Pancreas (tissue), 10 donors: ENCODE measurements around the gene KRTAP10-4. TPM values are rescaled to one million over a fixed set of nuclear protein-coding genes. Genes with fewer than 3 reads are reported as not detected.
A peak's percentile ranks its signal among the peaks of the same experiment; 100 is the strongest.

Experiments
- ATAC-seq, 4 donors: fragments of 200-7000 bp; cut with Tn5 transposase; one replicate each; pipeline versions ENCODE4 v1.8.0 to v1.9.1; 2020; ENCODE audit warnings: mild to moderate bottlenecking in 4 of 4, moderate library complexity in 4 of 4
- DNase-seq, 6 donors: peaks; one replicate each; pipeline ENCODE4 v3.0.0-alpha.2; 2020
- FAIRE-seq: peaks from 2 replicates; lab custom pipeline; 2012; peaks lifted over from hg19 to GRCh38; lab: Jason Lieb, UNC
- H3K27ac ChIP-seq, 4 donors: fragments of 200-600 bp; sonication (generic); 1 replicate in 3 of 4; 2 replicates in 1 of 4; pipeline versions ENCODE4 v1.5.0 to v1.8.0; 2020
- H3K27me3 ChIP-seq, 4 donors: fragments of 200-600 bp; one replicate each; pipeline ENCODE4 v1.8.0; 2021
- H3K36me3 ChIP-seq, 3 donors: fragments of 200-600 bp; sonication (generic) in 1 of 3; one replicate each; pipeline versions ENCODE4 v1.5.0 to v1.8.0; 2020 to 2021
- H3K4me1 ChIP-seq, 3 donors: fragments of 200-600 bp; one replicate each; pipeline ENCODE4 v1.8.0; 2021
- H3K4me3 ChIP-seq, 4 donors: fragments of 200-600 bp; sonication (generic) in 2 of 4; one replicate each; pipeline versions ENCODE4 v1.5.0 to v1.8.0; 2020 to 2021
- H3K9me3 ChIP-seq, 4 donors: fragments of 200-600 bp; one replicate each; pipeline ENCODE4 v1.8.0; 2021
- WGBS, 2 donors: extraction: QIAGEN DNeasy Blood & Tissue Kit; methylation state at CpG; one replicate each; pipeline ENCODE4 v1.1.7; 2013; 5-methylcytosine and 5-hydroxymethylcytosine counted together
- intact Hi-C, 3 donors: fragments of 100-400 bp; cut with DNase I; formaldehyde crosslinking; loops; one replicate each; pipeline versions ENCODE4 v1.11.1 to v1.14.2; 2022
- polyA plus RNA-seq, 2 donors: library from polyadenylated mRNA; stranded (reverse); fragments of 200-250 nt; gene quantifications; one replicate each; pipeline ENCODE4 v1.2.3, GENCODE V29; 2013
- total RNA-seq, 6 donors: library from RNA; stranded (reverse); fragmentation: NEBNext Ultra II Directional in 4 of 6; extraction: Animal tissue kit (Norgen Biotek cat#: 25700) in 4 of 6; gene quantifications; one replicate each; pipeline versions ENCODE4 v1.2.1 to v1.2.4, GENCODE V29; 2021 to 2023
- TF ChIP-seq, protein P1 (sequence below), 4 donors: fragments of 200-600 bp; sonication (generic) in 3 of 4; IDR thresholded peaks; one replicate each; pipeline versions ENCODE4 v1.5.0 to v1.8.0; 2021; ENCODE audit warnings: antibody characterized with exemption in 4 of 4
- donor health status: healthy with polysubstance abuse.
- donor health status: DM: no; HTN: no; CAD: no; lungs with moderate emphysema.
- donor health status: DM: no; HTN: no; CAD: no.
- donor health status: control.
- donor health status: control.
- donor health status: Bipolar disorder and iron deficiency.
- donor health status: DM: yes; HTN: yes; CAD: no.
- donor health status: DM: no; HTN: no; CAD: no.
- donor health status: DM: no; HTN: no; CAD: no.
- donor health status: DM: yes; HTN: yes; CAD: no.

The KRTAP10-4 gene
- total and polyA plus RNA-seq, 8 donors: not detected

DNA sequence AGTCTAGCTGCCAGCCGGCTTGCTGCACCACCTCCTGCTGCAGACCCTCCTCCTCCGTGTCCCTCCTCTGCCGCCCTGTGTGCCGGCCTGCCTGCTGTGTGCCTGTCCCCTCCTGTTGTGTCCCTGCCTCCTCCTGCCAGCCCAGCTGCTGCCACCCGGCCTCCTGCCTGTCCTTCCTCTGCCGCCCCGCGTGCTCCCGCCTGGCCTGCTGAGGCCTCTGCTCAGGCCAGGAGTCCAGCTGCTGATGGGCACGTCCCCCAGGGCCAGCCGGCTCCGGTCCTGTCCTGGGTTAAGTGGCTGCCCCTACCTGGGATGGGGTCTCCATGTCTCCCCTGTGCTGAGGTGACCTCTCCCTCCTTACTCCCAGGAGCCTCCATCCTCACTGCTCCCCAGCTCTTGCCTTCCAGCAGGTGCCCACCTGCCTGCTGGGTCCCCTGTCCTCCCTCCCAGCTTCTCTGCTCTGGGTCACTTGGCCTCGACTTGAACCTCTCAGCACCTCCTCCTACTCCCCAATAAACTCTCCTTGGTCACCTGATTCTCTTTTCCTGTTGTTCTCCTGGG, 39.2 kb downstream of the KRTAP10-4 start:
- Histone ChIP-seq H3K27me3 (no peaks in the 10 kb centered on the region), H3K27ac (no peak overlapping the region), H3K9me3 (no peaks in the 10 kb centered on the region), H3K4me3 (no peak overlapping the region), H3K4me1 (no peaks in the 10 kb centered on the region), H3K36me3 (no peaks in the 10 kb centered on the region)
- 72 to 83% methylated on average over 11 to 13 of the region's 13 CpGs for WGBS, 2 donors
- no peak for ATAC-seq
- TF ChIP-seq, protein P1, sequence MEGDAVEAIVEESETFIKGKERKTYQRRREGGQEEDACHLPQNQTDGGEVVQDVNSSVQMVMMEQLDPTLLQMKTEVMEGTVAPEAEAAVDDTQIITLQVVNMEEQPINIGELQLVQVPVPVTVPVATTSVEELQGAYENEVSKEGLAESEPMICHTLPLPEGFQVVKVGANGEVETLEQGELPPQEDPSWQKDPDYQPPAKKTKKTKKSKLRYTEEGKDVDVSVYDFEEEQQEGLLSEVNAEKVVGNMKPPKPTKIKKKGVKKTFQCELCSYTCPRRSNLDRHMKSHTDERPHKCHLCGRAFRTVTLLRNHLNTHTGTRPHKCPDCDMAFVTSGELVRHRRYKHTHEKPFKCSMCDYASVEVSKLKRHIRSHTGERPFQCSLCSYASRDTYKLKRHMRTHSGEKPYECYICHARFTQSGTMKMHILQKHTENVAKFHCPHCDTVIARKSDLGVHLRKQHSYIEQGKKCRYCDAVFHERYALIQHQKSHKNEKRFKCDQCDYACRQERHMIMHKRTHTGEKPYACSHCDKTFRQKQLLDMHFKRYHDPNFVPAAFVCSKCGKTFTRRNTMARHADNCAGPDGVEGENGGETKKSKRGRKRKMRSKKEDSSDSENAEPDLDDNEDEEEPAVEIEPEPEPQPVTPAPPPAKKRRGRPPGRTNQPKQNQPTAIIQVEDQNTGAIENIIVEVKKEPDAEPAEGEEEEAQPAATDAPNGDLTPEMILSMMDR (IDR thresholded peaks at IDR 0.05): no peak
- intact Hi-C loops: no loop called here
- DNase-seq: peak in 1 of 6 donors; percentile 60
- FAIRE-seq: no peak

DNA sequence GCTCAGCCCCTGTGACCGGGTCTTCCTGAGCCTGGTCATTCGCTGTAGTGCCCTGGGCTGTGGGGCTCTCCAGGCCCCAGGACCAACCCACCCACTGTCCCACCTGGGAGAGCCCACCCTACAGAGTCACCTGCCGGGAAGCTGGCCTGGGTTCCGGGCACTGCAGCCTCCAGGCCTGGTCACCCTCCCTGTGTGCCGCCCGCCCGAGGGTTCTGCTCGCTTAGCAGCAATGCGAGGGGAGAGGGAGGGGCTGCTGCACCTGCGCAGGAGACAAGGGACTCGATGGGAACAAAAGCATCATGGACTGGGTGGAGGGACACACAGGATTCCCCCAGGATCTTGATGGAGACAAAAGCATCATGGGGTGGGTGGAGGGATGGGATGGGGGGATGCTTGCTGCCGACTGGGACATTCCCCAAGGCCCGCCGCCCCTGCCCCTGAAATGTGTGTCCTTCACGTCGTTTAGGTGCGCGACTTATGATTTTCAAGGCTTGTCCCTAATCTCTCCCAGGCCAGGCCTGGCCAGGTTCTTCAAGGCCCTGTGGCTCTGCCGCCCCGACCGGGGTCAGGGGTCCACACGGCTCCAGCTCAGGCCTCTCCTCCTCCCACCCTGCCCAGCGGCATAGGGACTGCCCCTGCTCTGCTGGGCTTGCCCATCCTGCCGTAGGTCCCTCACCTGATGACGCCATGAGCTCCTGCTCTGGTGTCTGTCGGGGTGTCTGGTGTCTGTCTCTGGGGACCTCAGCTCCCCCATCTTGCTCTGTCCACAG, 40.0 kb downstream of the KRTAP10-4 start:
- Histone ChIP-seq H3K4me1 (no peaks in the 10 kb centered on the region), H3K36me3 (no peaks in the 10 kb centered on the region), H3K27ac (no peak overlapping the region), H3K9me3 (no peaks in the 10 kb centered on the region), H3K4me3 (no peak overlapping the region), H3K27me3 (no peaks in the 10 kb centered on the region)
- intact Hi-C loops: no loop called here
- ATAC-seq (no peak), FAIRE-seq (no peak), DNase-seq (peak in 1 of 6 donors; percentile 45)
- WGBS, 2 donors: 67 to 76% methylated on average over 25 to 26 of the region's 26 CpGs
- TF ChIP-seq, protein P1 (IDR thresholded peaks at IDR 0.05): no peak

DNA sequence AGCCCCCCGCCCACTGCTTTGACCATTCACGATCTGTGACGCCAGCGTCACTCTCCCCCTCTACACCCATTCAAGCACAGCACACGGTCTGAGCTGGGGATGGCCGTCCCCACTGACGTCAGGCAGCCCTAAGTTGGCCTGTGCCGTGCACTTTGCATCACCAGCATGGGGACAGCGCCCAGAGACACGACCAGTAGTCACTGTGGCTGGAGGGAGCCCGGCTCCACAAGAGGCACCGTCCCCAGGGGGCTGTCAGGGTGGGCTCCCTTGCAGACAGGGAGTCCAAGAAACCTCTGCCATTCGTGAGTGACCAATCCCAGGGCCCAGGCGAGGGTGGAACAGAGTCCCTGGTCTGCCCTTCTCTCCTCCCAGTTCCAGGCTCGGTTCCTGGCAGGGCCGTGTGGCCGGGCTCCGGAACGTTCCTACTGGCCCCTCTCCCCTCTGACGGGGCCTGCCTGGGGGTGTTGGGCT, 40.7 kb downstream of the KRTAP10-4 start:
- TF ChIP-seq, protein P1 (IDR thresholded peaks at IDR 0.05): no peak
- Histone ChIP-seq H3K4me3 (no peak overlapping the region), H3K9me3 (no peaks in the 10 kb centered on the region), H3K4me1 (no peaks in the 10 kb centered on the region), H3K27ac (no peak overlapping the region), H3K27me3 (no peaks in the 10 kb centered on the region), H3K36me3 (no peaks in the 10 kb centered on the region)
- peak in 1 of 6 donors; percentile 51 for DNase-seq
- no peak for FAIRE-seq
- 51 to 70% methylated on average over 20 of the region's 20 CpGs for WGBS, 2 donors
- intact Hi-C loops: no loop called here
- ATAC-seq: no peak

DNA sequence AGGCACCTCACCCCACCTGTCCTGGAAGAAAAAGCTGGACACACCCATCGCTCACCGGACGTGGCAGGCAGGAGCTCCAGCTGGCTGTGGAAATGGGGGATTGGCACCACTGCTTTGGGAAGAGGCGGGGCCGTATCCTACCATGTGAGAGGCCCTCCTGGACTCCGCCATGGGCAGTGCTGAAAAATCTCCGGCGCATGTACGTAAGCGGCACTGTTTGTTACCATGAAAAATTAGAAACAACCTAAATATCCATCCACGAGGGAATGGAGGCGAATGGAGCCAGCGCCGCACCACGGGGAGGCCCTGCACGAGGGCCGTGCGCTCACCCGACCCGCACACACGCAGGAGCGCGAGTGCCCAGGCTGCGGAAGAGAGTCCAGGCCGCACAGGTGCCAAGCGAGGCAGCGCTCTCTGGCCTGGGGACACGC, 41.4 kb downstream of the KRTAP10-4 start:
- H3K27me3 ChIP-seq: no peaks in the 10 kb centered on the region
- ATAC-seq (no peak), FAIRE-seq (no peak), DNase-seq (no peak)
- no peak overlapping the region for H3K4me3 ChIP-seq
- TF ChIP-seq, protein P1 (IDR thresholded peaks at IDR 0.05): no peak
- WGBS, 2 donors: 73 to 81% methylated on average over 28 of the region's 28 CpGs
- H3K9me3 ChIP-seq: no peaks in the 10 kb centered on the region
- H3K36me3 ChIP-seq: no peaks in the 10 kb centered on the region
- intact Hi-C loops: no loop called here
- H3K27ac ChIP-seq: no peak overlapping the region
- H3K4me1 ChIP-seq: no peaks in the 10 kb centered on the region

DNA sequence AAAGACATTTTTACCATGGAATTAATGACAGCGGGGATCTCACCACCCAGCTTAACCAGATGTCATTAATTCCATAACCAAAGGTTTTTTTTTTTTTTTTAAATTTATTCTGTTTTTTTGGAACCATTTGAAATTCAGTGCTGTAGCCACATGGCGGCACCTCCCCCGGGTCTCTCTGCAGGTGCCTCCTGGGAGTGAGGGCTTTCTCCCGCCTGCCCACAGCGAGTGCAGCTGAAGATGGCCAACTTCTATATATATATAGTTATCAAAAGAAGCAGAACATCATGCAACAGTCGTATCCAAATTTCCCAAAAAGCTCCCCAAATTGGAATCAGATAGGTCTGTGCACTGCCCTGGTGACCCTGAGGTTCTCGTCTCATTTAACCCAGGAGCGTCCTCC, 41.9 kb downstream of the KRTAP10-4 start:
- DNase-seq (no peak), FAIRE-seq (no peak), ATAC-seq (no peak)
- Histone ChIP-seq H3K4me3 (no peak overlapping the region), H3K4me1 (no peaks in the 10 kb centered on the region), H3K27ac (no peak overlapping the region), H3K27me3 (no peaks in the 10 kb centered on the region), H3K36me3 (no peaks in the 10 kb centered on the region), H3K9me3 (no peaks in the 10 kb centered on the region)
- intact Hi-C loops: no loop called here
- TF ChIP-seq, protein P1 (IDR thresholded peaks at IDR 0.05): no peak
- 50 to 73% methylated on average over 8 of the region's 8 CpGs for WGBS, 2 donors
